Posterior cingulate gyrus (tissue), 11 donors: ENCODE data around the gene SPNS1.

Source experiments
- DNase-seq, 10 donors: peaks; one replicate each; pipeline versions ENCODE4 v3.0.0 to v3.0.0-alpha.2; 2020 to 2021; ENCODE audit warnings: mixed read lengths in 3 of 10
- intact Hi-C: fragments of 100-400 bp; cut with DNase I; formaldehyde crosslinking; loops from one replicate; pipeline ENCODE4 v1.15.1; 2023

Gene SPNS1

DNA sequence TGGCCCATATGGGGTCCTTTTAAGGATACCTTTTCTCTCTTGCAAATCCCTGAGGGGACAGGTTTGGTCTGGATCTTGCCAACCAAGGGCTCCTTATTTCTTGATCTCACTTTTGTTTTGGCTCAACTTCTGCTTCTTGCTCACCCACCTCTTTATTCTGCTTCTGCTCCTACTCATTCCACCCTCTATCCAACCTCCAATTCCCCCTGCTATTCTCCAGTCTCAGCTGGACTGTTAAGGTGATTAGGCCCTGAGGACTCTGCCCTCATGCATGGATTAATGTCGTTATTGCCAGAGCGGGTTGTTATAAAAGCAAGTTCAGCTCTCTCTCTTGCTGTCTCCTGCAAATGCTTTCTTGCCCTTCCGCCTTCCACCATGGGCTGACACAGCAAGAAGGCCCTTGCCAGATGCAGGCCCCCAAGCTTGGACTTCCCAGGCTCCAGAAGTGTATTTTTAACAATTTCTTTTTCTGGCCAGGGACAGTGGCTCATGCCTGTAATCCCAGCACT is 40.0 kb downstream of the SPNS1 start:
- intact Hi-C loops = no loop called here
- peak in 2 of 10 donors; percentile 5 to 7 for DNase-seq

DNA sequence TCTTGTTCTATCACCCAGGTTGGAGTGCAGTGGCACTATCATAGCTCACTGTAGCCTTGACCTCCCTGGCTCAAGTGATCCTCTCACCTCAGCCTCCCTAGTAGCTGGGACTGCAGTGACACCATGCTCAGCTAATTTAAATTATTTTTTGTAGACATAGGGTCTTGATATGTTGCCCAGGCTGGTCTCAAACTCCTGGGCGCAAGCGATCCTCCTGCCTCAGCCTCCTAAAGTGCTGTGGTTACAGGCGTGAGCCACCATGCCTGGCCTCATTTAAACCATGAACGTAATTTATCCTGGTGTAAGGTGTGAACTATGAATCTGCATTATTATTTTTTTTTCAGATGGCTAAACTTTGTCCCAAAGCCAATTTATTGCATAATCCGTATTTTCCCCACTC is 47.6 kb downstream of the SPNS1 start:
- DNase-seq = no peak
- intact Hi-C loops = no loop called here

DNA sequence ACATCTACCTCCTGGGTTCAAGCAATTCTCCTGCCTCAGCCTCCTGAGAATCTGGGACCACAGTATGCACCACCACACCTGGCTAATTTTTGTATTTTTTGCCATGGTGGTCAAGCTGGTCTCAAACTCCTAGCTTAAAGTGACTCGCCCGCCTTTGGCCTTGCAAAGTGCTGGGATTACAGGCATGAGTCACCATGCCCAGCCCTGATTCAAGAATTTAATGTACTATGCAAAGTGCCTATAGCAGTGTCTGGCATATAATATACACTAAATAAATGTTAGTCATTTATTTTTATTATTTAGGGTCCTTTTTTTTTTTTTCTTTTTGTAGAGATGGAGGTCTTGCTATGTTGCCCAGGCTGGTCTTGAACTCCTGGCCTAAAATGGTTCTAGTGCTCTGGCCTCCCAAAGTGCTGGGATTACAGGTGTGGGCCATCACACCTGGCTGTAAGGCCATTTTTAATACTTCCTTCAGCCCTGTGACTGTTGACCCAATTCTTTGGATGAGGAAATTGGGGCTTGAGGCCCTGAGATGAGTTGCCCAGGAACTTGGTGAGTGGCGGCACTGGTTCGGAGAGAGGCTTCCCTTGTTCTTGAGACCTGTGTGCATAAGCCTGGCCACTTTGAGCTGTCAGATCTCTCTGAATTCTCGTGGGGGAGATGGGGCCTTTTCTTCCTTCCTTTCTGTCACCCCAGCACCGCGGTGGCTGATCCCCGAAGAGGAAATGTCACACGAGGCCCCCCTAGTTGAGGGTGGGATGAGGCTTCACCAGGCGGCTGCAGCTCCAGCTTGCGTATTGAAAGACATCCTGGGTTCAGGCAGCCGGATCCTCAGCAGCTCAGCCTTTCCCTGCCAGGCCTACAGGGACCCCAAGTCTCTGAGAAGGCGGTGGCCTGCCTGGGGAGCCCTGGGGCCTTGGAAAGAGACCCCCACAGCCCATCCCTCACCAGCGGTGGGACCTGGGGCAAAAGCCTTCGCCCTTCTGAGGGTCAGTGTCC is 49.0 kb downstream of the SPNS1 start:
- peak in 1 of 10 donors; percentile 48 for DNase-seq
- intact Hi-C loops = no loop called here

DNA sequence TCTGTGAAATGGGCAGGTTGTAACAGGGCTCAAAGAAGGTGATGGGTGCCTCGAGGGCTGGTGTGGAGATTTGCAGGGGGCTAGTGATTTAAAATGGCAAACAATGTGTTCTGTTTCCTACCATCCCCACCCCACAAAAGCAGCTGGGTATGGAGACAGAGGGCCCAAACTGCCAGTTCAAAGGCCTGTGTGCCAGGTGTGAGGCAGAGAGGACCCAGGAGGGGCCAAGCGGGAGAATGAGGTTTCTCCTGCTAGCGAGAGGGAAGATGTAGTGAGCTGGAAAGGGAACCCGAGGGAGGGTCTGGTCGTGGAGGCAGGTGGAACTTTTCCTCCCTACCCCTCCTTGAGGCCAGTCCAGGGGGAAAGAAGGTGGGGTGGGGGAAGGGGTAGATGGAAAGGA is 49.7 kb downstream of the SPNS1 start:
- intact Hi-C loops = no loop called here
- DNase-seq = no peak

DNA sequence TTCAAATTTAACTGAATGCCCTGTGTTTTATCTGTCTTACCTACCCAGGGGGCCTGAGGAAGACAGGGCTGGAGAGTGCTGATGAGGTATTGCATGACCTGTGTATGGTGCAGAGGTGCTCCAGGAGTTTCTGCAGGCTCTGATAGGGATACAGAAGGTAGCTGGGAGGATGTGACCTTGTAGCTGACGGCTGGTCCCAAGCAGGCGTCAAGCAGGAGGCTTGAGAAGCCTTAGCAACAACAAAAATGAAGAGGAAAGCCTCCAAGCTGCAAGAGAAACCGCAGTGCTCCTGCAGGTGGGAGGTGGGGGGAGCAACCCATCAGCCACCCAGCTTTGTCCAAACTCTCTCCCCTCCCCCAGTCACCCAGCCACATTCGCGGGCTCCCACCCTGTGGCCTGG is 50.6 kb downstream of the SPNS1 start:
- intact Hi-C loops = no loop called here
- no peak for DNase-seq

DNA sequence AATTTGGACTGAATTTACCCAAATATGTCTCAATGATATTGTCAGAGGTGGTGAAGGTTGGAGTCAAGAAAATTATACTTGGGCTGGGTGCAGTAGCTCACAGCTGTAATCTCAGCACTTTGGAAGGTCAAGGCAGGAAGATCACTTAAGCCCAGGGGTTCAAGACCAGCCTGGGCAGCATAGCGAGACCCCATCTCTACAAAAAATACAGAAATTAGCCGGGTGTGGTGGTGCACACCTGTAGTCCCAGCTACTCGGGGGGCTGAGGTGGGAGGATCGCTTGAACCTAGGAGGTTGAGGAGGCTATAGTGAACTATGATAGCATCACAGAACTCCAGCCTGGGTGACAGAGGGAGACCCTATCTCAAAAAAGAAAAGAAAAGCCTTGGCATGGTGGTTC is 51.2 kb downstream of the SPNS1 start:
- intact Hi-C loops = no loop called here
- DNase-seq = no peak

DNA sequence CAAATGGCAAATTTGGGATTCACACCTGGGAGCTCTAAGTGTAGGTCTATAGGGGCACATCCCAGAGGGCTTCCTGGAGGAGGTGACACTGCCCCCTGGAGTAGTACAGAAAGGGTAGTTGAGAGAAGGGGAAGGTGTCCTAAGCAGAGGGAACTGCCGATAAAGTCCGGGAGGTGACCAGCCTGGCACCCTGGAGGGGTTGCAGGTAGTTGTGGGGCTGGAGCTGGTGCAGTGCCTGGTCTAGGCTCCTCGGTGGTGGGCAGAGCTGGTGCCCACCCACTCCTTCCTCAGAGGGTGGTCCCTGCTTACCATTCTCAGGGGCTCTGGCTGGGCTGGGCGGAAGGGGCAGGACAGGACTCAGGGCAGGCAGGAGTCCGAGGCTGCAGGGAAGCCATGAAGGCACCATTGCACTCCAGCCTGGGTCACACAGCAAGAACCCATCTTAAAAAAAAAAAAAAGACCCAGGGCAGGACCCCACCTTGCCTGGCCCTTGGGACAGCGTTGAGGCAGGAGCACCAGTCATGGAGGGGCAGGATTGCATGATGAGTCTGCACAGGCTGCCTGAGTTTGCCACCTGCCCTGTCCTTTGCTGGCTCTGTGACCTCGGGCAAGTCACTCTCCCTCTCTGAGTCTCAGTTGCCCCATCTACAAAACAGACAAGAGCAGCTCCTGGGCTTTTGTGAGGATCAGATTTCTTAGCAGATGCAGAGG is 54.0 kb downstream of the SPNS1 start:
- intact Hi-C loops = no loop called here
- peak in 2 of 10 donors; percentile 52 to 71 for DNase-seq

DNA sequence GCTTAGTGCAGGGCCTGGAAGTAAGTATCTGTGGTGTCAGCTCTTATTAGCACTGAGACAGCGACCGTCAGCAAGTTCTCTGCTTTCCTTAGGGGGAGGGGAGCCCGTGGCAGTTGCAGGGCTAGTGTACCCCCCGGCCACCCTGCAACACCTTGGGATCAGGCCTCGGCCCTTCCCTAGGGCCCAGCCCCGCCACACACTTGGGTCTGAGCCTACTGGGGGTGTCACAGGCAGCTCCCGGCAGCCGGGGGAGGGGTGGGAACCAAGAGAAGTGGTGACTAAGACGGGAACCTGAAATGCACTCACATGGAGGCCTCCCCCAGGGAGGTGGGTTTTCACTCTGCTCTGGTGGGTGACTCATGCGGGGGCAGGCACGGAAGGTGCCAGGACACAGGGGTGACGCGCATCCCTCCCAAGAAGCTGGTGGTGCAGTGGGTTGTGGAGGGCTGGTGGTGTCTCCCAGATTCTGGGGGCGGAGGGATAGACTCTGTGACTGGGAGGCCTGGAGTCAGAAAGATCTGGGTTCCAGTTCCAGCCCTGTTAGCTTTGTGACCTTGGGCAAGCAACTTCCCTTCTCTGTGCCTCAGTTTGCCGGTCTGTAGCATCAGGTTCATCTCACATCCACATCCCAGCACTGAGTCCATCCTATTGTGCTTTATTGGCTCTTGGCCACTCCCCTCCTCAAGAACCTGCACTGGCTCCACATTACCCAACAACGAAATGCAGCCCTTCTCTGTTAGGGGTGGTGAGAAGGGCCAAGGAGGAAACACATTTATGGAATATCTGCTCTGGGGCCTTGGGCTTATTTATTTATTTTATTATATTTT is 54.8 kb downstream of the SPNS1 start:
- peak in 5 of 10 donors; percentile 41 to 83 (median 75) for DNase-seq
- intact Hi-C loops = no loop called here

DNA sequence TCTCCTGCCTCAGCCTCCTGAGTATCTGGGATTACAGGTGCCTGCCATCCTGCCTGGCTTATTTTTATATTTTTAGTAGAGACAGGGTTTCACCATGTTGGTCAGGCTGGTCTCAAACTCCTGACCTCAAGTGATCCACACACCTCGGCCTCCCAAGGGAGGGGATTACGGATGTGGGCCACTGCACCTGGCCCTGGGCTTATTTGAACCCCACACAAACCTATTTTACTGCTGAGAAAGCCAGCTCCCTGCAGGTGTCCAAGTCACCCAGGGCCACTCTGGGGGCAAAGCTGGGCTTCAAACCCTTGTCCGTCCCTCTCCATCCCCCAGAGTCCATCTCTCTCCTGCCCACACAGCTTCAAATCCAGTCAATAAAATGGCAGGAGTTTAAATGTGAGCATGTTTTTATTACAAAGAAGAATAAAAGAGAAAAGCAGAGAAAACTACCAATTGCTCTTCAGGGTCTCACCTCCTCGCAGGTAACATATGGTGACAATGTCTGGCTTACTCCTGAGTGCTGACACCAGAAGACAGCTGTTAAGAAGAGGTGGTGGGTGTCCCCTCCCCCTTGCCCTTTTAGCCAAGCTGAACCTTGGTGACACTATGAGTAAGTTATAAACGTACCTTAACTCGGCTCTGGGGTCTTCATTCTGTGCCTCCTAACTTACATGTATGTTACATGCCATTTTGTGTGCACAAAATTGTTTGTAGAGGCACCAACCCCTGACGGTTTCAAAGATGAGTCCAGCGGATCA is 55.7 kb downstream of the SPNS1 start:
- peak in 1 of 10 donors; percentile 12 for DNase-seq
- intact Hi-C loops = no loop called here
